Parathyroid adenoma (tissue), 2 donors: ENCODE data around the gene VWA8.
"Not testable (repeated sequence)": the region's sequence is repeated elsewhere in the genome, so short reads cannot be mapped to it uniquely, and the experiment has no call there.

Experiments used
- H2AFZ ChIP-seq: fragments of 300-600 bp; sonication (generic); one replicate; pipeline ENCODE4 v1.7.0; 2017; ENCODE audit warnings: antibody characterized with exemption, mild to moderate bottlenecking
- H3K27ac ChIP-seq: fragments of 300-600 bp; sonication (generic); one replicate; pipeline ENCODE4 v1.7.0; 2017
- H3K27me3 ChIP-seq: fragments of 300-600 bp; sonication (generic); one replicate; pipeline ENCODE4 v1.7.0; 2017; ENCODE audit warnings: low read length; ENCODE audit not compliant: control insufficient read depth, insufficient read depth
- H3K36me3 ChIP-seq: fragments of 300-600 bp; sonication (generic); one replicate; pipeline ENCODE4 v1.7.0; 2017; ENCODE audit warnings: low read length; ENCODE audit not compliant: control insufficient read depth, insufficient read depth
- H3K4me1 ChIP-seq: fragments of 300-600 bp; sonication (generic); one replicate; pipeline ENCODE4 v1.7.0; 2017; ENCODE audit warnings: control low read depth
- H3K4me2 ChIP-seq: fragments of 300-600 bp; sonication (generic); one replicate; pipeline ENCODE4 v1.7.0; 2017; ENCODE audit warnings: low read length
- H3K4me3 ChIP-seq: fragments of 300-600 bp; sonication (generic); one replicate; pipeline ENCODE4 v1.7.0; 2017; ENCODE audit warnings: low read depth, low read length
- H3K79me2 ChIP-seq: fragments of 300-600 bp; sonication (generic); one replicate; pipeline ENCODE4 v1.7.0; 2017; ENCODE audit warnings: control low read depth
- H3K9ac ChIP-seq: fragments of 300-600 bp; sonication (generic); one replicate; pipeline ENCODE4 v1.7.0; 2017; ENCODE audit warnings: mild to moderate bottlenecking
- H3K9me3 ChIP-seq: fragments of 300-600 bp; sonication (generic); one replicate; pipeline ENCODE4 v1.7.0; 2017; ENCODE audit warnings: low read length; ENCODE audit not compliant: control insufficient read depth
- CTCF ChIP-seq: fragments of 300-600 bp; sonication (generic); IDR thresholded peaks from one replicate; pipeline ENCODE4 v1.7.0; 2017; ENCODE audit warnings: antibody characterized with exemption, mild to moderate bottlenecking
- donor health status: primary hyperparathyroidism.

VWA8 gene

GRCh38 chr13:41622432-41623429 is 338.2 kb downstream of the VWA8 start:
- H3K4me2 ChIP-seq = no peak overlapping the region
- no peak overlapping the region for H3K27ac ChIP-seq
- H3K36me3 ChIP-seq = no peaks in the 10 kb centered on the region
- no peak overlapping the region for H2AFZ ChIP-seq
- no peaks in the 10 kb centered on the region for H3K79me2 ChIP-seq
- H3K9ac ChIP-seq = no peak overlapping the region
- H3K4me3 ChIP-seq = no peak overlapping the region
- TF ChIP-seq CTCF = no peak
- H3K9me3 ChIP-seq = no peaks in the 10 kb centered on the region
- no peaks in the 10 kb centered on the region for H3K4me1 ChIP-seq
- H3K27me3 ChIP-seq = no peaks in the 10 kb centered on the region

GRCh38 chr13:41621716-41622431 is 339.0 kb downstream of the VWA8 start:
- Histone ChIP-seq H3K4me3 (no peak overlapping the region), H3K4me1 (no peaks in the 10 kb centered on the region), H3K79me2 (no peaks in the 10 kb centered on the region), H3K9ac (no peak overlapping the region), H3K27me3 (no peaks in the 10 kb centered on the region), H2AFZ (no peak overlapping the region), H3K4me2 (no peak overlapping the region), H3K36me3 (no peaks in the 10 kb centered on the region), H3K9me3 (no peaks in the 10 kb centered on the region), H3K27ac (no peak overlapping the region)
- no peak for TF ChIP-seq CTCF

GRCh38 chr13:41617633-41618032 is 343.3 kb downstream of the VWA8 start:
- H3K27me3 ChIP-seq, H3K27ac ChIP-seq, H3K4me1 ChIP-seq, H3K9me3 ChIP-seq, H3K4me2 ChIP-seq, H3K79me2 ChIP-seq, H2AFZ ChIP-seq, H3K9ac ChIP-seq, H3K36me3 ChIP-seq, H3K4me3 ChIP-seq: not testable (repeated sequence)

- Histone ChIP-seq H2AFZ (no peak overlapping the region), H3K9ac (no peak overlapping the region), H3K36me3 (no peaks in the 10 kb centered on the region), H3K9me3 (no peaks in the 10 kb centered on the region), H3K4me2 (no peak overlapping the region), H3K4me3 (no peak overlapping the region), H3K27ac (no peak overlapping the region), H3K79me2 (no peaks in the 10 kb centered on the region), H3K4me1 (no peaks in the 10 kb centered on the region), H3K27me3 (no peaks in the 10 kb centered on the region)
- no peak for TF ChIP-seq CTCF
These were observed 344.8 kb downstream of the VWA8 start for GRCh38 chr13:41616151-41616550.

- Histone ChIP-seq H3K9me3 (no peaks in the 10 kb centered on the region), H3K9ac (no peak overlapping the region), H3K79me2 (no peaks in the 10 kb centered on the region), H2AFZ (no peak overlapping the region), H3K36me3 (no peaks in the 10 kb centered on the region), H3K27me3 (no peaks in the 10 kb centered on the region), H3K4me2 (no peak overlapping the region), H3K4me3 (no peak overlapping the region), H3K4me1 (no peaks in the 10 kb centered on the region), H3K27ac (no peak overlapping the region)
- TF ChIP-seq CTCF = no peak
These were observed 345.4 kb downstream of the VWA8 start for GRCh38 chr13:41615528-41615855.
